HG03025 (cell line): ENCODE results near the gene ACADS.

Experiments used
- ATAC-seq: cut with Tn5 transposase; IDR thresholded peaks from one replicate; pipeline ENCODE4 v1.9.1; 2021; ENCODE audit warnings: mild to moderate bottlenecking, moderate library complexity; ENCODE audit not compliant: unreplicated experiment, low FRiP score

ACADS gene

DNA sequence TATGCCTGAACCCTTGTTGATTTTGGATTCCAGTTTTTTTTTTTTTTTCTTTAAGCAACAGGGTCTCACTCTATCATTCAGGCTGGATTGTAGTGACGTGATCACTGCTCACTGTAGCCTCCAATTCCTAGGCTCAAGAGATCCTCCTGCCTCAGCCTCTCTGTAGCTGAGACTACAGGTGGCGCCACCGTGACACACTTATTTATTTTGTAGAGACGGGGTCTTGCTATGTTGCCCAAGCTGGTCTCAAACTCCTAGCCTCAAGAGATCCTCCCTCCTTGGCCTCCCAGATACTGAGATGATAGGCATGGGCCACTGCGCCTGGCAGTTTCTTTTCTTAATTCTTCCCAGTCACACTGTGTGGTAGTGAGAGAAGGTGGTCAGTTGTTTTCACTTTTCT, 25.2 kb downstream of the ACADS start:
- no peak for ATAC-seq

DNA sequence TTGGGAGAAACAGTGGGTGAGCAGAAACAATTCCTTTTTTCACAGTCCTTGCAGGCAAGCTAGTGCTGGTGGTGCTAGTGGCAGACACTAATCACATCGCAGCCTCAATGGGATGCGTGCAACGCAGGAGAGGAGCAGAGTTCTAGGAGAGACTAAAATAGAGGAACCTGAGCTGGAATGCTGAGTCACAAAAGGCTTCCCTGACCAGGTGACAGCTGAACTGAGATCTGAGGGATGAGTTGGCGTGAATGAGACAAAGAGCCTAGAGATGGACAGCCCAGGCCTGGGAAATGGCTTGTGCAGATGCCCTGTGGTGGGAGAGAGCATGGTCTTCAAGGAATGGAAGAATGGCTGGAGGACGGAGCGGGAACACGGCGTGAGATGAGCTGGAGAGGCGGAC, 25.8 kb downstream of the ACADS start:
- no peak for ATAC-seq

DNA sequence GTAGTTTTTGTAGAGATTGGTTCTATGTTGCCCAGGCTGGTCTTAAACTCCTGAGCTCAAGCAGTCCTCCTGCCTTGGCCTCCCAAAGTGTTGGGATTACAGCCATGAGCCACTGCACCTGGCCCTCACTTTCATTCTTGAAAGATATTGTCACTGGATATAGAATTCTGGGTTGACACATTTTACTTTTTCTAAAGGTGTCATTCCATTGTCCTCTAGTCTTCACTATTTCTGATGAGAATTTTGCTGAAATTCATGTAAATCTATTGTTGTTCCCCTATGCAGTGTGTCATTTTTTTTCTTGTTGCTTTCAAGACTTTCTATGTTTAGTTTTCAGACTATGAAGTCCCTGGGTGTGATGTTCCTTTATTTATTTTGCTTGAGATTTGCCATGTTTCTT, 29.2 kb downstream of the ACADS start:
- ATAC-seq: no peak

DNA sequence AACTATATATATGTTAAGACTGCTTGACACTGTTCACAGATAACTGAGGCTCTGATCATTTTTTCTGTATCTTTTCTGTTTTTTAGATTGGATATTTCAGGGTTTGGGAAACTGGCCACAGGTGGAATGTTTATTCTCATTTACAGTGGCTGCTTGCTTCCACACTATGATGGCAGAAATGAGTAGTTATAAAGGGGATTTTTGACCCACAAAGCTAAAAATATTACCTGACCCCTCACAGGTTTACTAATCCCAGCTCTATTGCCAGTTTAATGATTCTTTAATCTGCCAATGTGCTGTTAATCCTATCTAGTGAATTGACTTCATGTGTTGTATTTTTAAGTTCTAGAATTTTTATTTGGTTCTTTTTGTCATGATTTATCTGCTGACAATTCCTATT, 29.6 kb downstream of the ACADS start:
- no peak for ATAC-seq

DNA sequence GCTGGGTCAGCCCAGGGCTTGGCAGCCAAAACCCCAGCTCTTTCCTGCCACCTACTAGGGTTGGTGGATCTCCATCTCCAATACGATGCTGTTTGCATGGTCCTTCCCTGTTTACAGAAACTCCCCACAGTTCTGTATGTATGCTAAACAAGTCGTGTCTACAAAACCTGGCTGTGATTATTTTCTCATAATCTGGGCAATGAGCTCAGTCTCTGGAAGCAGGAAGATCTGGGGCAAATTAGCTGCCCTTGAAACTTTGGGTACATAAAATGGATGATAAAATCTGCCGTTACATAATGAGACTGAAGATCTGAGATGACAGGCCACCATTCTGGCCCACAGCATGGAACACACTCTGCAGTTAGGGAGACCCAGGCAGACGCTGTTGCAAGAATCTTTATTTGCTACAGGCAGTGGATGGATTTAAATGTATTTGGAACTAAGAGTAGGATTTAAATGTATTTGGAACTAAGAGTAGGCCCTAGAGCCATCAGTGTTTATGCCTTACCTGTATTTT, 31.7 kb downstream of the ACADS start:
- no peak for ATAC-seq

DNA sequence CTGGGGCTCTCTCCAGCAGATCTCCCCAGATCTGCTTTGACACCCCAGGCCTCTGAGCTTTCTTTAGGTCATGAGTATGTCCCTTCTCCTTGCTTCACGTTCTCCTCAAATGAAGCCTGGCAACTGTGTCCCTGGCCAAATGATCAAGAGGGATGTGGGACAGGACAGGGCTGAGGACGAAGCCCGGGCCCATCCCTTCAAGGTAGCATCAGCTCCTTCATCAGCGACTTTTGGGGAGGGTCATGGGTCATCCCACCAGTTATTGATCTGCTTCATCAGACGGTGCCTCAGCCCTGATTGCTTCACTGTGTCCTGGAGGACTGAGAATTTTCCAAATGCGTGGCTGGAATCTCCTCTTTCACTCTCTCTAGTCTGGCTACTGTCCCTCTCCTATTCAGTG, 32.3 kb downstream of the ACADS start:
- no peak for ATAC-seq

DNA sequence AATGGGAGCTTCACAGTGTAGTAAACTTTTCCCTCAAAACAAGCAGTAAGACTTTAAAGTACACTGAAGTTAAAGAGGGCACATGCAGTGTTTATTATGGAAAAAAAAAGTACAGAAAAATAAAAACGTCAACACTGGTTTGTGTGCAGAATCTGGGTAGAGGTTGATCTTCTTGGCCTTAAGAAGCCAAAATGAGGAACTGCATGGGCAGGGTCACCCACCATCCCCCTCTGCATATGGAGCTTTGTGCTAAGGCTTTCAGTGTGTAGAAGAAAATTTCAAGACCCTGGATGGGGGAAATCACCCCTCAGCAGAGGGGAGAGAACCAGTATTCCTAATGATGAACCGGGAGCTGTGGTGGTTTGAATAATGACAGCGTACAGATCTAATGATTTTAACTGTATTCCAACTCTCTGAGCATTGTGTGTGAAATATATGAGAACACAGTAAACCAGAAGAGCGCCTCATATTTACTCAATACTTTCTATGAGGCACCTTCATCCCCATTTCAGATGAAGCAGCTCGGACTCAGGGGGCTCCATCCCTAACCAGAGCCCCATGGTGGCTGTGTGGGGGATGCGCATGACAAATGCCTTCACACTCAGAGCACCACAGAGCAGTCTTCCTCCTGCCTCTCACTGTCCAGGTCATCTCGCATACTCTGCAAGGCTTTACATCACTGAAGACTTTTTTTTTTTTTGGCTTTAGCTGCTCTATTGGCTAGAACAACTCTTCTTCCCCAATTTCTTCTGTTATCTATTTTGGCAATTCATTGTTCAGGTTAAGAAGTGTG, 33.4 kb downstream of the ACADS start:
- ATAC-seq: no peak

DNA sequence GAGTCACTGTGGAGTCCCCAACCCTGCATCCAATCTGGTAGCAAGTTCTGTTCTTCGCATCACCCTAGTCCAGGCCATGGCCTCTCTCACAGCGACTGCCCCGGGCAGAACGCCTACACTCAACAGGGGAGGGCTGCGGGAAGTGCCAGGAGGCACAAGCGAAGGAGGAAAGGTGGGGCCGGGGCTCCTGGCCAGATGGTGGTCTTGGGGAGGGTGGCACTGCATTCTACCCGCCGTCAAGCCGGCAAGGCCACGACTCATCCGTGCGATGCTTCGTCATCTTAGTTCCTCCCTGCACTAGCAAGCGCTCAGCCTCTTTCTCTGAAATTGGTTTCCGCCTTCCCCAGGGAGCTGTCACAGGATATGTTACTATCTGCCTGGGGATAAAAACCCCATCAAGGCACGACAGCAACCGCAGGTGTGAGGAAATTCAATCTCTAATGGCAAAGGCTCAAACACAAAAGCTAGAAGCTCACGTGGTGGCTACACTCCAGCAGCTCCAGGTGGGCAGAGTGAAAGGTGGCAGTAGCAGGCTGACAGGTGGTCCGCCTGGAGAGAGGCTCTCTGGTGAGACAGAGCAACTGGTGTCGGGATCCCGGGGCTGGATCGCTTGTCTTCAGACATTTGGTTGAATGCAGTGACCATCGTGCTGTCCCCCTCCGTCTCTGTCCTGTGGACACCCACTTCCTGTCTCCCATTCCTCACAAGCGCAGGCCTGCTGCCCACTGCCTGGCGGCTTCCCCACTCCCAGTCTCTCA, 34.1 kb downstream of the ACADS start:
- ATAC-seq: no peak

DNA sequence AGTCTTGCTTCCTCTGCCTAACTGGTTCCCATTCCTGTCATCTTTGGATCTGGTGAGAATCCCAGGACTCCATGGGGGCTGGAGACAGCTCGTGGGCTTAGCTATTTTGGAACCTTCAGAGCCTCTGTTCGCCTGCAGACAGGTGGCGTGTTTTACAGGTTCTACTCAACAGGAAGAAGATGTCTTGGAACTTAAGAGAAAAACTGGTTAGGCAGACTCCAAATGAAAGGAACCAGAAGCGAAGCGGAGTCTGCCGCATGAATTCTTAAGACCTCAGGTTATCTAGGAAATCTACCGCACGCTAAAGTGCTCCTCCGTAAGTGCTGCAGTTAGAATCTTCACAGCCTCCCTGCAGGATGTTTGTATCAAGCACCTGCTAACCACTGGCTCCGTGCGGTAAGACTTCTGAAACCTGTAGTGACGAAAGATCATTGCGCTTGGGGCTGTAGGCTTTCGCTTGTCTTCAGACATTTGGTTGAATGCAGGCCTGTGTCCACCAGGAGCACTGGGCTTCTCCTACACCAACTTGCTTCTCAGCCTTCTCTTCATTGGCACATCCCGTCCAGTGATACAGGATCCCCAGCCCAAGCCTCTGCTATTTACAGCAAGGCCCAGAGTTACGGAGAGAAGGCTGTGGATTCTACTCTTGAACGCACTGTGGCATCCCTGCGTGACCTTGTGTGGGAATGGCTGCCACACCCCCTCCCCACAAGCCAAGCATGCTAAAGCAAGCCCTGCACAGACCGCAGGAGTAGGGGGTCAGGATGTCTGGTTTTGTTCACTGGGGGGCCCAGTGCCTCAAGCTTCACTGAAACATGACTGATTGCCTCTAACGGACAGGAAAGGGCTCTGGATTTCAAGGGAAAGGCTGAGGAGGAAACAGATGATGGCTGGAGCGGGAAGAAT, 35.0 kb downstream of the ACADS start:
- ATAC-seq: no peak

DNA sequence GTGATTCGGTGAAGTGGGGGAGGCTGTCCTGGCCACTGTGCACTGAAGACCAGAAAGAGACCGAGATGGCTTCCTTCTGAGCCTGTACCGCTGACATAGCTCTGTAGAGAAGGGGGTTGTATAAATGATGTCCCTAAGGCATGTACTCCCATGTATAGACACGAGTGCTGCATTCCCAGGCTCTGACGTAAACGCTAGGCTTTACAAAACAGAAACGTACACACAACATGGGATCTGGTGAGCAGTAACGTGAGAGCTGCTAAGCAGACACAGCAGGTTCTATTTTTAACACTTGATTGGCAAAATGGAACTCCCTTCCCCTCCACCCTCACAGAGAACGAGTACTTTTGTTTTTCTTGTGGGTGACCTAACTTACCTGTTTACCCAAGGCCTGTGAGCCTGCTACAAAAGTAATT, 35.9 kb downstream of the ACADS start:
- ATAC-seq: no peak

DNA sequence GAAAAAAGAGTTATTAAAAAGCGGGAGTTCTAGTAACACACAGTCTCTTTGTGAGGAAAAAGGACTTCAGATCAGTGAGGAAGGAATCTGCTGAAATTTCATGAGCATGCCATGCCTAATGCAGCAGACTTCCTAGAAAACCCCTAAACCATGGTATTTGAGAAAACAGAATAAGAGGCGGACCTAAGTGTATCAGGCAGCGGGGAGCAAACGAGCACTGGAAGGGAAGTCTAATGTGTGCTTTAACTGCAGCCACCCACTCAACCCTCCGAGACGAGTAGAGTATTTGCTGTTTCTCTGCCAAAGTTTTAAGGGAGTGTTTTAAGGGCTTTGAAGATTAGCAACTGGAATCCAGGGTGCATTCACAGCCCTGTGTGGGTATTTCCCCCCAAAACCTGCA, 36.5 kb downstream of the ACADS start:
- ATAC-seq: no peak

DNA sequence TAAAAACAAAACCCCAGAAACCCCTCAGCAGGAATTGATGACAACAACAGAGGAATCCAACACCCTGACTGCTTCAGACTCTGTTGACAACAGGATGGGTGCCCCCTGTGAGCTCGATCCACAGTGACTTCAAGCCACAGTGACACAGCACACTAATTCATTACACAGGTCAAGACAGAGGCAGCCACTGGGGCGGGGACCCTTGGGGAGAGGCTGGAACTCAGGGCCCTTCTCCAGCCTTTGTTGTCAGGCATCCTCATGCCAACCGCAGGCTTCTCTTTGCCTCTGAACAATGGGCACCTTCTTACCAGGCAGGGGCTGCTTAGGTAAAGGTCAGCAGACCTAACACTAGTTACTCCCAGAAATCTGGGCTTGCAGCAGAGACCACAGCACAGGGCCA, 37.6 kb downstream of the ACADS start:
- no peak for ATAC-seq

DNA sequence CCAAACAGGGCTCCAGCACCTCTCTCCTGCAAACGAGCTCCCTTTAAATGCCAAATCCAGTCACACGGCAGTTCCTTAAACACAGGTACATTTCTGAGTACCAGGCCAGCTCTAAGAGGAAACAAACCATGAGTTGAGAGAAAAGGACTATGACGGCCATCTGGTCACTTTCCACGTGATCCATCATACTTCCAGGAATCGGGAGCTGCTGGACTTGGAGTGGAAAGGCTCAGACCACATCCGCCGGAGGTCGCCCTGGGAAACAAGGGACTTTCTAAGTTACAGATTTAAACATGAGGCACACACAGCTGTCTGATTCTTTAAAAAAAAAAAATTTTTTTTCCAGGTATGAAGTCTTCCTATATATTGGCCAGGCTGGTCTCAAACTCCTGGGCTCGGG, 39.2 kb downstream of the ACADS start:
- no peak for ATAC-seq

DNA sequence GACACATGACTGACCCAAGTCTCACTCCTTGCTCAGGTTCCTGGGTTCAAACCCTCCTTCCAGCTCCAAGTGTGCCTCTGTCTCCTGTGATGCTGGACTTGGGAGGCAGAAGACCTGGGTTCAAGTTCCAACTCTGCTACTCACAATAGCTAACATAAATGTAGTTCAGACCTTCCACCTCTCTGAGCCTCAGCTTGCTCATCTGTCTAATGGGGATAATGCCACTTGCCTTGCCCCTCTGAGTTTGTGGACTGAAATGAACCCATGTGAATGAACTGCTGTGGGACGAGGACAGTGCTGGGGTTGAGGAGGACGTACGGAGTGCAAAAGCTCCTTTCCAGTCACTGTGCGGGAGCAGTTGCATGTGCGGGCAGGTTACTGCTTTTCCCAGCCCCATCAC, 40.9 kb downstream of the ACADS start:
- ATAC-seq: no peak

DNA sequence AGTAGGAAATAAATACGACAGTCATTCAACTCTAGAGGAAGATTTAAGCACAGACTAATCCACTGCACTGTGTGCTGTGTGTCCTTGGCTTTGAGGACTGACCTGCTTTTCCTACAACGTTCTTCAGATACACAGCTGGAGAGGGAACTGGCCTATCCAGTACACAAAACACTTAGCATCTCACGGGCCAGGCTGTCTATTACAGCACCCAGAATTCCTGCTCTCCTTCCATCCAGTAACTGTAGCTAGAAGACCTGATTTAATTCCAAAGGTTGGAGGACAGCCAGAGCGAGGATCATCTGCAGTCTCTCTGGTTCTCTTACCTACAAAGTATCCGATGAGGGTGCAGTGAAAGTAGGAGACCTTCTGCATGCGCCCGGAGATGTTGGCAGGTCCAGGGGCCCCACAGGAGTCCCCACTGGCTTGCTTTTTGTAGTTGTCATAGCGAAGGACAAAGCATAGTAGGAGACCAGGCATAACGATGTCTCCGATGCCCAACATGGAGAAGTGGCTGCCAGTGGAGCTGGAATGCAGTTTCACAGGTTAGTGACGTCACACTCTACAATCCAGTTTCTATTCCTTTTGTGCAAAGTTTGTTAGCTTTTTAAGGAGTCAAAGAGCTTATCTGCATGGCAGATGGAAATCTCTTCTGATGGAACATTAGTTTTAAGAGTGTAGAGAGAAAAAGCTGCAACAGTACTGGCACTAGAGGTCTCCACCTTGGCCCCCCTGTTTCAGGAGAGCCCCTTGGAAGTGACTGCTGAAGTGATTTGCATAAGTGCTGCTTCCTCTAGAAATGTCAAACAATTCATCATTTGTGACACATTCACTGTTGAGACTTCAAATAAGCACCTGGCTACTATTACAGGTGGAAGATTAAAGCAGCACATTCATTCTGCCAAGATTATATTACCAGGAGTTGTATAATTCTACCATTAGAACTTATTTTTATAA, 41.7 kb downstream of the ACADS start:
- ATAC-seq: no peak

DNA sequence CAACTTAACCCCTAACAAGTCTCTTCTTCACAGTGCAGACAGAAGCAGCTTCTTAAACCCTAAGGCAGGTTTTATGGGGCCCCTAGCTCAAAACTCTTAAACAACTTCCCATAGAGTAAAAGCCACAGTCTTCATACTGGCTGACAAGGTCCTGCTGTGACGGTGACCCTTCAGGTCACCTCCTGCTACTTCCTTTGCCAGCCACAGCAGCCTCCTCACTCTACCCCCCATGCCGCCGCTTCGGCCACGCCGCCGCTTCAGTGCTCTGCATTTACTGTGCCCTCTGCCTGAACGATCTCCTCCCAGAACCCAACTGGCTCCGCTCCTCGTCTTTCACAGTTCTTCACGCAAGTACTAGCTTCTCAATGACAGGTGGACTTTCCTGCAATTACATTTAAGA, 45.5 kb downstream of the ACADS start:
- ATAC-seq: no peak

DNA sequence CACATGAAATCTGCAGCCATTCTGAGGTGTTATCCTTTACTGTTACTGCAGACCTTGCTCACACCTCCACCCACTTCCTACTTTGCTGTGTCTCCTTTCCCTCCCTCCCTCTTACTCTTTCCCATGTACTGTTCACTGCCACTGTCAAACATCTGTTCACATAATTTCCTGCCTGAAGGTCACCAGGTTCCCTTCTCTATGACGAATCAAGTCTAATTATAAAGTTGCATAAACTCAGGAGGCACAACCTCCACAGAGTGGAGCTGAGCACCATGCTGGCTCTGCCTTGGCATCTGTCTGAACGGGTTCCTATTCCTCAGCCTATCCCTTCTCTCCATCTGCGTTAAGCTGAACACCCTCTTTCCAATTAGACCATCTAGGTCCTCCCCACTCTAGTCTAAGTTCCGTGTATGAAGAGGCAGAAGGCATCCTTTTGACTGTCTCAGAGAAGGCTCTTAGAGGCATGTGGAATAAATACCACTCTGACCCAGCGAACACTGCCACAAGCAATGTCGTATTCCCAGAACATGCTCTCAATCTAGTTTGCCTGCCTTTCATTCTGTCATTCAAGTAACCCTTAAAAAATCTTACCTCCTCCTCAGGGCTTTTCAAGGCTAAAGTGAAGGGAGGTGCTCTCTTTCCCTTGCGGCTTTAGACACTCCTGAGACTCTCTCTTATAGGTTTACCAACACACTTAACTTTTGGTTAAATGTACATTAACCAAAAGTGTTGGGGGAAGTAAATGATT, 48.7 kb downstream of the ACADS start:
- ATAC-seq: no peak

DNA sequence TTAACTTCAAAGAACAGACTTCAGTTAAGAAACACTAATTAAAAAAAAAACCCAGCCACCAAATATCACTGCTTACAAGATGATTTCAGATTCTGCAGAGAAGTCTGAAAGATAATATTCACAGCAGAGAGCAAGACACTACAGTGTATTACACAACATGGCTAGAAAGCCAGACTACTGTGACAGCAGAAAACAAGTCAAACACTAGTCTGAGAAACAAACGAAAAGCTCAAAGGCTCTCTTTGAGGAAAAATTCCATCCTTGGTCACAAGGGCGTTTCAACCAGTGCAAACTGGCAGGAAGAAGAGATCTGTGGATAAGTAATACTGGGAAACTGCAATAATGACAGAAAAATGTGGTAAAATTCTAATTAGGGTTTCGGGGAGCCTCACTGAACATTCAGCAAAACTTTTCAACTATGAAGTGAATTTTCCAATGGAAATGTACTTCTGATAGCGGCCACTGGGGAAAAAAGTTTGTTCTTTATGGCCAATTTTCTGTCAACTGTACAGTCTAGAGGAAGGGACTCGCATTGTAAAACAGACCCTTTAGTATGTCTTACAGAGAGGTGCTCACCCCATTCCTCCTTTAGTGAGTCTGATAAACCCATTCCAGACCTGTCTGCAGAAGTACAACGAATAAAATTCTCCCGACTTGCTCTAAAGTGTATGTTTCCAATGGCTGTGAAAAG, 50.4 kb downstream of the ACADS start:
- no peak for ATAC-seq
